GM12872 (cell line): Measurements from ENCODE around the gene NOVA2.

Experiments used
- CTCF ChIP-seq: IDR thresholded peaks from 3 replicates; pipeline ENCODE4 v1.5.1; 2011; ENCODE audit warnings: low read depth, mild to moderate bottlenecking, low read length, moderate library complexity; ENCODE audit not compliant: insufficient read depth

NOVA2 gene

GRCh38 chr19:45996933-45997332 lies 23.3 kb upstream of the NOVA2 start:
- no peak for TF ChIP-seq CTCF

- TF ChIP-seq CTCF = no peak
Measured at GRCh38 chr19:45995715-45996385, 22.2 kb upstream of the NOVA2 start.

- TF ChIP-seq CTCF = no peak
Measured at GRCh38 chr19:45994998-45995714, 21.5 kb upstream of the NOVA2 start, which contains the start of gene CCDC61. Gene CCDC61, plus strand, starts transcription at chr19:45995467. Its CDS starts 7,552 bp downstream, at chr19:46003019.

- no peak for TF ChIP-seq CTCF
Measured at GRCh38 chr19:45994456-45994997, 20.9 kb upstream of the NOVA2 start.

- no peak for TF ChIP-seq CTCF
Measured at GRCh38 chr19:45990113-45990728, 16.6 kb upstream of the NOVA2 start.

GRCh38 chr19:45985321-45985720 lies 11.7 kb upstream of the NOVA2 start:
- no peak for TF ChIP-seq CTCF

GRCh38 chr19:45981350-45981749 lies 7.7 kb upstream of the NOVA2 start:
- no peak for TF ChIP-seq CTCF
